ENCODE data around the gene DOCK8.

GRCh38 chr9:438066-438465, 223.4 kb downstream of the DOCK8 start:
- TF ChIP-seq, protein P1, sequence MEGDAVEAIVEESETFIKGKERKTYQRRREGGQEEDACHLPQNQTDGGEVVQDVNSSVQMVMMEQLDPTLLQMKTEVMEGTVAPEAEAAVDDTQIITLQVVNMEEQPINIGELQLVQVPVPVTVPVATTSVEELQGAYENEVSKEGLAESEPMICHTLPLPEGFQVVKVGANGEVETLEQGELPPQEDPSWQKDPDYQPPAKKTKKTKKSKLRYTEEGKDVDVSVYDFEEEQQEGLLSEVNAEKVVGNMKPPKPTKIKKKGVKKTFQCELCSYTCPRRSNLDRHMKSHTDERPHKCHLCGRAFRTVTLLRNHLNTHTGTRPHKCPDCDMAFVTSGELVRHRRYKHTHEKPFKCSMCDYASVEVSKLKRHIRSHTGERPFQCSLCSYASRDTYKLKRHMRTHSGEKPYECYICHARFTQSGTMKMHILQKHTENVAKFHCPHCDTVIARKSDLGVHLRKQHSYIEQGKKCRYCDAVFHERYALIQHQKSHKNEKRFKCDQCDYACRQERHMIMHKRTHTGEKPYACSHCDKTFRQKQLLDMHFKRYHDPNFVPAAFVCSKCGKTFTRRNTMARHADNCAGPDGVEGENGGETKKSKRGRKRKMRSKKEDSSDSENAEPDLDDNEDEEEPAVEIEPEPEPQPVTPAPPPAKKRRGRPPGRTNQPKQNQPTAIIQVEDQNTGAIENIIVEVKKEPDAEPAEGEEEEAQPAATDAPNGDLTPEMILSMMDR (IDR thresholded peaks at IDR 0.05): no peak
- TF ChIP-seq POLR2A (IDR thresholded peaks at IDR 0.05): no peak
